Stimulated activated CD8-positive, alpha-beta memory T cell treated with anti-CD3 and anti-CD28 coated beads, Interleukin-2, amount 100 ng/mL, for 1 hour (primary cell): Measurements from ENCODE around the gene C8G.

Experiments used
- DNase-seq, 2 donors: peaks; one replicate each; pipeline ENCODE4 v3.0.0-alpha.2; 2020; ENCODE audit warnings: low read depth in 2 of 2

The C8G gene

DNA sequence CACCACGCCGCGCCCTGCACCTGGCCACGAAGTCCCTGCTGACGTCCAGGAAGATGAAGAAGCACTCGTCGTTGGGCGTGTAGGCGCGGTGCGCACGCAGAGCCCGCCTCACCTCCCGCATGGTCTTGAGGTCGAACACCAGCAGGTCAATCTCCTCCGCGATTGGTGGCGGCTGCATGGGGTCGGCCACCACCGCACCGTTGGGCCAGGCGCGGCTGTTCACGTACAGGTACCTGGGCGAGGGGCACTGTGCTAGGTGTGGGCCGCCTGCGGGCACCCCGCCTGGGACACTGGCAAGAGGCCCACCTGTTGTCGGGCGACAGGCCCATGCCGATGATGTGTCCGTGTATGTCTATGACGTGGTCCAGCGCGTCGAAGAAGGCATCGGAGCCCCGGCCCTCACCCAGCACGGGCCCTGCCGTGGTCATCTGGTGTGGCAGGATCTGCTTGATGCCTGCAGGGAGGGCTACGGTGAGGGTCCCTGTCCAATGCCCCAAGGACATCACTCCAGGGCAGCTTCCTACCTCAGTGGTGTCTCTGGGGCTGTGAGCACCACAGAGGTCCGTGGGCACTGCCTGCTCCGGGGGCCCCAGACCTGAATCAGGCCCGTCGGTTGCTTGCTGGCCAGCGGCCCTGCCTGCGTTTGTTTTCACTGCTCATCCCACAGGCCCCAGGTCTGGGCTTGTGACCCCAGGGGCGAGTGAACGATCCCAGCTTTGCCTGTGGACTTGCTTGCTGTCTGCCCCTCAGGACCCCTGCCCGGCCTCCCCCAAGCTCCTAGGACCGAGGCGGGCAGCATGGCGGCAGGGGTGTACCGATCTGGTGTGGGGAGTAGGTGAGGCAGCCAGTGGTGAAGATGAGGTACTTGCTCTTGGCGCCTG, 3.6 kb upstream of the C8G start:
- DNase-seq, result no peak

GRCh38 chr9:136942112-136942880, 2.7 kb upstream of the C8G start:
- DNase-seq, result no peak

- DNase-seq, result no peak
Observed at GRCh38 chr9:136942881-136943230, 2.2 kb upstream of the C8G start.

DNA sequence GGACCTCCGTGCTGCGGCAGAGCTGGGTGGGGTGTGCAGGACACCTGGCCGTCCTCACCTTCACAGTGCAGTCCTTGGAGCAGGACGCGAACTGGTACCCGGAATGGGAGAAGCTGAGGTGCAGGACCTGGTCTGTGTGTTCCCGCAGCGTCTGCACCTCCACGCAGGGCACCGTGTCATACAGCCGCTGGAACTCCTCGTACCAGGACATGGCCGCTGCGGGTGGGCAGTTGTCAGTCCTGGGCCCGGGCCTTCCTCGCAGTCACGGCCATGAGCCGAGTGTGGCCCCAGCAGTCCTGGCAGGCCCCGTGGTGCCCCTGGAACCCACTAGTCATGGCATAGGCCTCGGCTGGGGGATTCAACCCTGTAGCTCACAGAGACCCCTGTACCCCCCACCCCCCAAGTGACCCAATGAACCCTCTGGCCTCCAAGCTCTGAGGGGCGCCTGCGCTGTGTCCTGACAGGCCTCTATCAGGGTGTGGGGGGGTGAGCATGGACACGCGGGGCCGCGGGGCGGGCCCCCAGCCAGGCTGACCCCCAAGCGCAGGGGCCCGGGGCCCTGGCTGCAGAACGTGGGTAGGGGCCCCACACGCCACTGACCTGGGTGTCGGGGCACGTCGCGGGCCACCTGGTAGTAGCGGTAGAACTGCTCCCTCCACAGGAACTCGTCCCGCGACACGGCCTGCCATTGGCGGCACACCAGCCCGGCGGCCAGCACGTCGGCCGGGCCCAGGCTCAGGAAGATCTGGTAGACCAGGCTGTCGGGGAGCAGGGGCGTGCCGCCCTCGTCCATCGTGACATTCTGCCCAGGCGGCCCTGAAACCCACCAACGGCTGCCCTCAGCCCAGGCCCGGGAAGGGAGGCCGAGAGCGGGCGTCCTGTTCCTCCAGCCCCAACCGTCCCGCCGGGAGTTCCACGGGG, 1.5 kb upstream of the C8G start:
- no peak for DNase-seq

DNA sequence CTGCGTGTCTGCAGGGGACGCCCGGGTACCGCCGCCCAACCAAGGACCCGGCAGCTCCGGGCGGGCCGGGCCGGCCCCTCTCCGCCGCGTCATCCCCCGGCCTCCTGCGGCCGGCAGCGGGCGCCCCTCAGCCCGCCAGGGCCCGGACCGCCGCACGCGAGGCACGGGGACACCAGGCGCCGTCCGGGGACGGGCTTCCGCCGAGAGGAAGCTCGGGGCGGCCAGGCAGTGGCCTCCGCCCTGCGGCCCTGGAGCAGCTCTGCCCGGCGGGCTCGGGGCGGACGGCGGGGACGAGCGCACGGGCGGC, 878 bp upstream of the C8G start:
- DNase-seq, result no peak

DNA sequence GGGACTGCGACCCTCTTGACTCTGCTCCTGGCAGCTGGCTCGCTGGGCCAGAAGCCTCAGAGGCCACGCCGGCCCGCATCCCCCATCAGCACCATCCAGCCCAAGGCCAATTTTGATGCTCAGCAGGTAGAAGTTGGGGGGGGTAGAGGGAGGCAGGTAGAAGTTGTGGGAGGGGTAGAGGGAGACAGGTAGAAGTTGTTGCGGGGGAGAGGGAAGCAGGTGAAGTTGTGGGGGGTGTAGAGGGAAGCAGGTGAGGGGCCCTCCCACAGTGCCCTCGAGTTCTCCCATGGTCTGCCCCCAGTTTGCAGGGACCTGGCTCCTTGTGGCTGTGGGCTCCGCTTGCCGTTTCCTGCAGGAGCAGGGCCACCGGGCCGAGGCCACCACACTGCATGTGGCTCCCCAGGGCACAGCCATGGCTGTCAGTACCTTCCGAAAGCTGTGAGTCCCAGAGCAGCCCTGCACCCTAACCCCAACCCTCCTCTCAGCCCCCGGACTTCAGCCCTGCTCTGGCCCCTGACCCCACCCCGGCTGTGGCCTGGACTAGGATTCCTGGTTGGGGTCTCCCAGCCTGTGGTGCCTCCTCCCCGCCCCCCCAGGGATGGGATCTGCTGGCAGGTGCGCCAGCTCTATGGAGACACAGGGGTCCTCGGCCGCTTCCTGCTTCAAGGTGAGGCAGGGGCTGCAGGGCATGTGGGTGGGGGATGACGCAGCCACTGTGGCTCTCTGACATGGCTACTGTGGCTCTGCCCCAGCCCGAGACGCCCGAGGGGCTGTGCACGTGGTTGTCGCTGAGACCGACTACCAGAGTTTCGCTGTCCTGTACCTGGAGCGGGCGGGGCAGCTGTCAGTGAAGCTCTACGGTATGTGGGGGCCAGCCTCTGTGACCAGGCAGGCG, 537 bp downstream of the C8G start:
- no peak for DNase-seq

GRCh38 chr9:136946228-136947027, 1.4 kb downstream of the C8G start:
- DNase-seq, result no peak

GRCh38 chr9:136947028-136947891, 2.2 kb downstream of the C8G start:
- no peak for DNase-seq

- DNase-seq, result no peak
Observed at GRCh38 chr9:136947955-136948510, 3.0 kb downstream of the C8G start.

GRCh38 chr9:136949239-136949816, 4.3 kb downstream of the C8G start:
- DNase-seq, result no peak

DNA sequence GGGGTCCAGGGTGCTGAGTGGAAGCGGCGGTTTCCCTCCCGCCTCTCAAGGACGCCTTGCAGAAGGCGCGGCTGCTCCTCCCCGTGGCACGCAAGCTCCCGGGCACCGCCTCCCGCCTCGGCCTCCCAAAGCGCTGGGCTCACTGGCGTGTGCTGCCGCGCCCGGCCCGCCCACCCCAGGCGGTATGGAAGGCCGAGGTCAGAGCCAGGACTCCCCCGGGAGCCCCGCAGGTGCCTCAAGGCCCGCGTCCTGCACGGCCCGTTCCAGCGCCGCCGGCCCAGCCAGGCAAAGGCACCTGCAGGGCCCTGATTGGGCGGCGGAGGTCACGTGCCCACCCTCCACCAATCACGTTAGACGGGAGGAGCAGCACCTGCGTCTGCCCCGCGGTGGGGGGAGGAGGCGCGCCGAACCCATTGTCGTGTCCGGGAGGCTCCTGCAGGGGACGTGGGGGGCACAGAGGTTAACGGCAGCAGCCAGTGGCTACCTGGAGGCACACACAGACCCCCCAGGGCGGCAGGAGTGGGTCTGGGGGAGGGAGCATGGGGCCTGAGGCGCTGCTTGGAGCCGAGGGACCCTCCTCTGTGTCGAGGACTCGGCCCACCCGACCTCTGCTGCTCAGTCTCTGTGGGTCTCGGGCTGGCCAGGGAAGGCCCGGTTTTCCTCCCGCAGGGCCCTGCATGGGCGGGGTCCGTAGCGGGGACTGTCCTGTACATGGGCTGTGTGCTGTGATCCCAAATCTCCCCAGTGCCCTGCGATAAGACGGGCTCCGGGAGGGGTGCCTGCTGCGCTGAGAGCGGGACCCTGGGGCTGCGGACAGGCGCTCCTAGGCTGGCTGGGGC, 5.0 kb downstream of the C8G start:
- DNase-seq, result peak; percentile 92 to 95

GRCh38 chr9:136950656-136951276, 5.7 kb downstream of the C8G start:
- no peak for DNase-seq

GRCh38 chr9:136951541-136952320, 6.7 kb downstream of the C8G start, which contains the start of gene LCN12:
Gene LCN12 (plus strand): TSS chr9:136952273. CDS start chr9:136952328, 55 bp downstream.
- no peak for DNase-seq

- no peak for DNase-seq
Observed at GRCh38 chr9:136952321-136952850, 7.3 kb downstream of the C8G start.

GRCh38 chr9:136952876-136953770, 8.1 kb downstream of the C8G start:
- no peak for DNase-seq
